Activated naive CD8-positive, alpha-beta T cell (primary cell): Measurements from ENCODE around the gene SPRED2.

Source experiments
- H3K27ac Mint-ChIP-seq: one replicate; pipeline ENCODE4 v1.8.0; 2021; ENCODE audit warnings: mixed read lengths
- H3K27me3 Mint-ChIP-seq: one replicate; pipeline ENCODE4 v1.8.0; 2021; ENCODE audit warnings: mixed read lengths
- H3K36me3 Mint-ChIP-seq: one replicate; pipeline ENCODE4 v1.8.0; 2021; ENCODE audit warnings: mixed read lengths
- H3K4me1 Mint-ChIP-seq: one replicate; pipeline ENCODE4 v1.8.0; 2021; ENCODE audit warnings: low read depth, mixed read lengths
- H3K4me3 Mint-ChIP-seq: one replicate; pipeline ENCODE4 v1.8.0; 2021; ENCODE audit warnings: mild to moderate bottlenecking, mixed read lengths
- H3K9me3 Mint-ChIP-seq: one replicate; pipeline ENCODE4 v1.8.0; 2021; ENCODE audit warnings: low read depth, mixed read lengths

SPRED2 gene

GRCh38 chr2:65389476-65389875 is 42.9 kb downstream of the SPRED2 start:
- no peaks in the 10 kb centered on the region for H3K4me1 Mint-ChIP-seq
- H3K4me3 Mint-ChIP-seq: no peak overlapping the region
- H3K36me3 Mint-ChIP-seq: no peaks in the 10 kb centered on the region
- H3K27me3 Mint-ChIP-seq: peaks cover 2% of the 10 kb centered on the region
- H3K27ac Mint-ChIP-seq: no peak overlapping the region
- H3K9me3 Mint-ChIP-seq: no peaks in the 10 kb centered on the region

DNA sequence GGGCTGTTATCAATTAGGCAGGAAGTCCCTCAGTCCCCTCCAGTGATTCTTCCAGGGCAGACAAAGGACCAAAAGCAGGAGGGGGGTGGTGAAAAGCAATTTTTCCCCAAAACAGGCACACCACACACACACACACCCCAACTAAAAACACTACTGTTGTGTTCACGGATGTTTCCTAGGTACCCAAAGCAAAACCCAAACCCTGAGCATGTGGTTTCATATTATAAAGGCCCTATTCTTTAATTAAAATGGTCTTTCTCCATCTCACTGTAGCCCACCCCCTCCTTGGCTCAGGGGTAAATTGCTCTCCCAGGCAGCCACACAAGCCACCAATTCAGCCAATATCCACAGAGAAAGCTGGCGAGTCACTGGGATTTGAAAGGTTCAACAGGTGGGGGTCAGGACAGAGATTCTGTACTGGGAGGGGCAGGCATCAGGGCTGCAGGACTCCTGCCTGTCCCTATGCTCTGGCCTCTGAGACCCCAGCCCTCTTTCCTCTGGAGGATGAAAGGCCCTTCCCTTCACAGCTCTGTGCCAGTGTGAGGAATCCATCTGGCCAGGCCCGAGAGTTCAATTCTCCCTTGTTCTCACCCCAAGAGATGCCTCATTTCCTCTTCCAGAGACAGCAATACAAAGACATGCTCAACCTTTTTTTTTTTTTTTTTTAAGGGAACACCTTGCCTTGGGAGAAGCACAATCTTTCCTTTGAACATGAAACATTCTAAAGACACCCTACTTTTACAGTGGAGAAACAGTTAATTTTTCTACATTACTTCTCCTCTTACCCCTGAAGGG is 43.6 kb downstream of the SPRED2 start:
- Mint-ChIP-seq H3K9me3 (no peaks in the 10 kb centered on the region), H3K4me1 (peaks cover 2% of the 10 kb centered on the region), H3K36me3 (no peaks in the 10 kb centered on the region), H3K4me3 (no peak overlapping the region), H3K27me3 (peaks cover 2% of the 10 kb centered on the region), H3K27ac (no peak overlapping the region)

DNA sequence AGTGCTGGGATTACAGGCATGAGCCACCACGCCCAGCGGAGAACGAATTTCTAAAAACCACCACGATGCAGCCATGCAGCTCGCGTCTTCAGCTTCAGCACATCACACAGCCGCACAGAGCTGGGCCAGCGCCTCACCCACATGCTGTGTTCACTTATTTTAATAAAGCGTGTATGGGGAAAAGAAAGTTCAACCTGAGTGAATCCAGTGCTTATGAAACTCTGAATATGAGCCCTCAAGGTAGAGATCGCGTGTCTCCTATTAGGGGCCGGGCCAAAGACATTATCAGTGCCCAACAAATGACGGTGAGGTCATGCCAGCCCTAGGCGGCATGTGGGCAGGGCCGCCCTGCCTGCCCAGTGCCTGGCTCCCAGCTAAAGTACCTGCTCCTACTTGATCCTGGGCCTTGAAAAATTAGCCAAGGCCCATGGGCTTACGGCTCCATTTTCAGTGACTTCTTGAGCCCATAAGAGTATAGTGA is 44.3 kb downstream of the SPRED2 start:
- Mint-ChIP-seq H3K27me3 (no peaks in the 10 kb centered on the region), H3K27ac (no peak overlapping the region), H3K36me3 (no peaks in the 10 kb centered on the region), H3K9me3 (no peaks in the 10 kb centered on the region), H3K4me1 (peaks cover 9% of the 10 kb centered on the region), H3K4me3 (no peak overlapping the region)

- H3K27me3 Mint-ChIP-seq: no peaks in the 10 kb centered on the region
- no peaks in the 10 kb centered on the region for H3K36me3 Mint-ChIP-seq
- peaks cover 20% of the 10 kb centered on the region for H3K4me1 Mint-ChIP-seq
- no peak overlapping the region for H3K27ac Mint-ChIP-seq
- H3K9me3 Mint-ChIP-seq: no peaks in the 10 kb centered on the region
- H3K4me3 Mint-ChIP-seq: no peak overlapping the region
Measured at GRCh38 chr2:65386989-65387388, 45.4 kb downstream of the SPRED2 start.

DNA sequence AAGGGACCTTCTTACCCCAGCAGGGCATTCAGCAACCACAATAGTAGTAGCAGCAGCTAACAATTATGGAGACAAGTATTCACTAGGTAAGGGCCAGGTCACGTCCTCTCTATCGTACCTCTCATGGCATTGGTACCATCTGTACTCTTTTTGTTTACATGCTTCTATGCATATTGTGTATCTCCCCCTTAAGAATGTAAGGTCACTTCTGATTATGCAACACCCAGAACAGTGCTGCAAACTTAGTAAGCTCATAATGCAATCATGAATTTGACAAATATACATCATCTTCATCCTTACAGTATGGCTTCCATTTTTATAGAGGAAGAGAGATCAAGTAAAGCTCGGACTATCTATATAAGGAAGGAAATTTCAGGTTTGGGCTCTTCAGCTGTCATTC is 46.1 kb downstream of the SPRED2 start:
- H3K27me3 Mint-ChIP-seq: no peaks in the 10 kb centered on the region
- no peaks in the 10 kb centered on the region for H3K9me3 Mint-ChIP-seq
- H3K4me3 Mint-ChIP-seq: no peak overlapping the region
- H3K4me1 Mint-ChIP-seq: peaks cover 26% of the 10 kb centered on the region
- H3K36me3 Mint-ChIP-seq: no peaks in the 10 kb centered on the region
- no peak overlapping the region for H3K27ac Mint-ChIP-seq

GRCh38 chr2:65383541-65384488 is 48.6 kb downstream of the SPRED2 start:
- H3K27ac Mint-ChIP-seq: no peak overlapping the region
- peak overlapping the region; percentile 7 for H3K4me3 Mint-ChIP-seq

DNA sequence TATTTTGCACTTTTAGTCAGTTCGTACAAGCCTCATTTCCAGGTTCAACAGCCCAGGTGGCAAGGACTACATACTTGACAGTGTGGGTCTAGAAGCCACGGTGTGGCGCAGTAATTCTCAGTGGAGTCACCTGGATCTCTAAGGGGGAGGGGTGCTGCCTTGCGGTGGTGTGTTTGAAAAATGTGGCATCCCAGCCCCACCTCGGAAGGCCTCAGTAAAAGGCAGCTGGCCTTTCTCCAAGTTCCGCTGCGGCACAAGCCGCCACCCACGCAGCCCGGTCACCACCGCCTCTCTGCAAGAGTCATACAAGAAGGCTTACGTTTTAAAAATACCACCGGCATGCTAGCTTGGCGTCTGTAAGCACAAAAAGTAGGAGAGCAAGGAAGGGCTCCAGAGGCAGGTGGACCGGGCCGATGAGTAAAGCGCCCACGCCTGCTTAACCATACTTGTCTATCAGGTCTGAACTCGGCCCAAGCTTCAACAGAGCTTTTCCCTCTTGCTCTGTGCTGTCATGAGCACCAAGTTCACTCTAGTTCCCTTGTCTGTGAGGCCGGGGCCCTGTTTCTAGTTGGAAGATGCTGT is 49.5 kb downstream of the SPRED2 start:
- H3K27me3 Mint-ChIP-seq: peaks cover 3% of the 10 kb centered on the region
- H3K4me3 Mint-ChIP-seq: peak overlapping the region; percentile 61
- H3K36me3 Mint-ChIP-seq: no peaks in the 10 kb centered on the region
- peak overlapping the region; percentile 58 for H3K27ac Mint-ChIP-seq
- no peaks in the 10 kb centered on the region for H3K9me3 Mint-ChIP-seq
- H3K4me1 Mint-ChIP-seq: peaks cover 29% of the 10 kb centered on the region

More at GRCh38 chr2:65383541-65384488, 48.6 kb downstream of the SPRED2 start:
- Mint-ChIP-seq H3K27me3 (peaks cover 3% of the 10 kb centered on the region), H3K9me3 (no peaks in the 10 kb centered on the region), H3K4me1 (peaks cover 27% of the 10 kb centered on the region), H3K36me3 (no peaks in the 10 kb centered on the region)

- H3K9me3 Mint-ChIP-seq: no peaks in the 10 kb centered on the region
- H3K27me3 Mint-ChIP-seq: peaks cover 3% of the 10 kb centered on the region
- peaks cover 31% of the 10 kb centered on the region for H3K4me1 Mint-ChIP-seq
- no peak overlapping the region for H3K27ac Mint-ChIP-seq
- H3K4me3 Mint-ChIP-seq: peak overlapping the region; percentile 61
- no peaks in the 10 kb centered on the region for H3K36me3 Mint-ChIP-seq
Measured at GRCh38 chr2:65382323-65382722, 50.1 kb downstream of the SPRED2 start.

DNA sequence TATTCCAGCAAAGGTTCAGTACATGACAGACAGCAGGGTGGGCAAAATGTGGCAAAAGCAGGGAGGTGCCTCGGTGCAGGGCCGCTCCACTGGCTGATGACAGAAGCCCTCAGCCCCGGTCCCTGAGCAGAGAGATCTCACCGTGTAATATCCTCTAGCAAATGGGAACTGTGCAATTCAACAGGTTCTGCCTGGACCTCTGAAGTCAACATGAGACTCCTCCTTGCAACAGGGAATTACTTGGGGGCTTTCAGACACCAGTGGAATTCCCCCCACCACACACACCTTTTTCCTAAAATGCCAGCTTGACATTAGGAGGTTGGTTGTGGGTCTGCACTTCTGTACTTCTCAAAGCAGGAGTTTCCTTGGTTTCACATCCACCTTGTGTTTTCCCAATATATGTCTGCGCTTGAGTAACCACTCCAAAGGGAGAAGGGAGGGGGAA is 50.8 kb downstream of the SPRED2 start:
- H3K27me3 Mint-ChIP-seq: peaks cover 3% of the 10 kb centered on the region
- H3K36me3 Mint-ChIP-seq: no peaks in the 10 kb centered on the region
- H3K4me1 Mint-ChIP-seq: peaks cover 32% of the 10 kb centered on the region
- H3K9me3 Mint-ChIP-seq: no peaks in the 10 kb centered on the region
- H3K4me3 Mint-ChIP-seq: no peak overlapping the region
- no peak overlapping the region for H3K27ac Mint-ChIP-seq

DNA sequence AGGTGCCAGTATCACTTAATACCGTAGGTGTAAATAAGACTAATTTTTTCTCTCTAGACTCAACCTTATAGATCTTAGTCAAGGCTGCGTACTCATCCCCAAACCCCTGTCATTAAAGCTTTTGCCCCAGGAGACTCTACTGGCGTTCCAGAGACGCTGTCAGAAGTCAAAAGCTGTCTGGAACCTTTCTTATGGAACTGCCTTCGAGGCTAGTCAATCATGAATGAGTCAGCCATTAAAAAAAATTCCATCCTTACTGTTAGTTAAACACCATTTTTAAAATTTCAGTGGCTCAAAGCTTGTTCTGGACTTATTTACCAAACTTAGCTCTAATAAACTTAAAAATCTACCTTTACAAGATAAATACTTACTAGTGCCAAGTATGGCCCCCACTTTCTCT is 52.1 kb downstream of the SPRED2 start:
- Mint-ChIP-seq H3K9me3 (no peaks in the 10 kb centered on the region), H3K36me3 (peaks cover 2% of the 10 kb centered on the region), H3K4me3 (no peak overlapping the region), H3K27me3 (peaks cover 11% of the 10 kb centered on the region), H3K4me1 (peaks cover 32% of the 10 kb centered on the region), H3K27ac (no peak overlapping the region)

DNA sequence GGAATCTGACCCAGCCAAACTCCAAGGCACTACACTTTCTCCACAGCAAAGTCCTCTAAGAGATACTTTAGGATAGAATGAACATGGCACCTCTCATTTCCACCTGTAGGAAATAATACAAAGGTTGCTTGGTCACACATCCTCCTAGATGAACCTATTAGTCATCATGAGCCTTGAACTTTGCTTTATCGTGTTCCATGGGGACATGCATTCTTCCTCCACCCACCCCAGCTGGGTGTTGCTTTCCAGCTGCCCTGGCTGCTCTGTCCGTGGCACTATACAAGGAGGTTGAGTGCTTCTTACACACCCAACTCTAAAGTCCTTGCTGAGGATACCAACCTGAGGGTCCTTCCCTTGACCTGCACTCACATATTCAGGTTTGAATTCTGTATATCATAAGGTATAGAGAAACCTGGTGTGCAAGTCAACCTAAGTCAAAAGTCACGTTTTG is 52.7 kb downstream of the SPRED2 start:
- H3K4me1 Mint-ChIP-seq: peaks cover 32% of the 10 kb centered on the region

GRCh38 chr2:65379223-65379622 is 53.2 kb downstream of the SPRED2 start:
- Mint-ChIP-seq H3K4me1 (peaks cover 35% of the 10 kb centered on the region), H3K27ac (no peak overlapping the region), H3K27me3 (peaks cover 13% of the 10 kb centered on the region), H3K36me3 (peaks cover 2% of the 10 kb centered on the region), H3K9me3 (no peaks in the 10 kb centered on the region), H3K4me3 (no peak overlapping the region)

More for the DNA sequence above, 52.7 kb downstream of the SPRED2 start:
- Mint-ChIP-seq H3K27me3 (peaks cover 13% of the 10 kb centered on the region), H3K27ac (no peak overlapping the region), H3K9me3 (no peaks in the 10 kb centered on the region), H3K36me3 (peaks cover 2% of the 10 kb centered on the region), H3K4me3 (no peak overlapping the region)

DNA sequence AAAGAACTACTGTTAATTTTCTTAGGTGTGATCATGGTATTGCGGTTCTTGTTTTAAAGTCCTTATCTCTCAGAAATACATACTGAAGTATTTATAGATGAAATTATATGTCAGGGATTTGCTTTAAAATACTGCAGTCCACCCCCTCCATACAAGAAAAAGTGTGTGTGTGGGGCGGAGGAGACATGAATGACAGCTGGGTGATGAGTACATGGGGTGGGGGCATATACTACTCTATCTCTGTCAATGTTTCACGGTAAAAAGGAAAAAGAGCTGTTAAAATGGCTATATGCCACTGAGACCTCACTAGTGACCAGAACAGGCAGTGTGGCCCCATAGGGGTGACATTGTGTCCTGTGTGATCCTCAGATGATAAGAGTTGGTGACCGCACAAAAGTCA is 54.1 kb downstream of the SPRED2 start:
- peaks cover 2% of the 10 kb centered on the region for H3K36me3 Mint-ChIP-seq
- H3K27me3 Mint-ChIP-seq: peaks cover 13% of the 10 kb centered on the region
- H3K27ac Mint-ChIP-seq: no peak overlapping the region
- H3K9me3 Mint-ChIP-seq: no peaks in the 10 kb centered on the region
- H3K4me3 Mint-ChIP-seq: no peak overlapping the region
- H3K4me1 Mint-ChIP-seq: peaks cover 29% of the 10 kb centered on the region

DNA sequence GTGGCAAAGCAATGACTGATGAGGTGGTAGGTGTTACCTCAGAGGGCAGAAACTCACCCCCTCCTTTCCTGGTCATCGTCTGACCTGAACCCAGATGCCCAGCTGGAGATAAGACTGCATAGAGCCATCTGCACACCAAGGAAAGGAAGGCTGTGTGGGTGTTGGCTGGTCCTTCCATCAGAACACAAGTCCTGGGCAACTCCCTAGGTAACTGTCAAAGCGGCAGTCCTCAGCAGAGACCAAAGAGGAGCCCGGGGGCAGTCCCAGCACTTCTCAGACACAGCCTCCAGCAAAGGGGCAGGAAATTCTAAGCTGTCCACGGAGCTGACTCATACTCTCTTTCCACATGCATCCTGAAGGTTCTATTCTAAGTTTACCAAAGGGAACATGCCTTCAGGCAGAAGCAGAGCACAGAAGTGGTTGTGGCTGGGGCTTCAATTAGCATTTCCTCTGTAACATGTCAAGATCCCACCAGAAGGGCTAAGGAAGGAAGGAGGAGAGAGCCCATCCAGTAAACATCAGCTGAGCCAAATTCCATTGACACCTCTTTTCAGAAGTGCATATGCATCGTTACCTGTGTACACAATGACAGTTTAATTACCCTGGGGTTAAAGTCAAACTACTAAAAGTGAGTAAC is 54.7 kb downstream of the SPRED2 start:
- H3K4me1 Mint-ChIP-seq: peaks cover 23% of the 10 kb centered on the region
- H3K9me3 Mint-ChIP-seq: no peaks in the 10 kb centered on the region
- peaks cover 2% of the 10 kb centered on the region for H3K36me3 Mint-ChIP-seq
- peaks cover 13% of the 10 kb centered on the region for H3K27me3 Mint-ChIP-seq
- no peak overlapping the region for H3K27ac Mint-ChIP-seq
- H3K4me3 Mint-ChIP-seq: no peak overlapping the region
